ENCODE data around the gene TMEM50A. TPM values are rescaled to one million over a fixed set of nuclear protein-coding genes. Genes with fewer than 3 reads are reported as not detected.

Gene TMEM50A
- total and polyA plus RNA-seq, 7 donors: 38.1 to 153 (median 60.7) TPM

- Histone ChIP-seq H3K27me3 (no peaks in the 10 kb centered on the region), H3K4me1 (peaks cover 0 to 34% (median 30%) of the 10 kb centered on the region in 4 donors), H3K4me3 (peak overlapping the region; percentile 80 to 96 (median 90)), H3K27ac (peak overlapping the region; percentile 96 to 99 (median 98)), H3K9me3 (no peaks in the 10 kb centered on the region), H3K36me3 (peaks cover 0 to 14% (median 0%) of the 10 kb centered on the region in 4 donors)
- TF ChIP-seq EP300 (IDR thresholded peaks at IDR 0.05): no peak
- no peak for TF ChIP-seq POLR2A (IDR thresholded peaks at IDR 0.05)
- no peak for TF ChIP-seq POLR2AphosphoS5 (IDR thresholded peaks at IDR 0.05)
- no peak for TF ChIP-seq CTCF (IDR thresholded peaks at IDR 0.05)
- intact Hi-C loops (cut with DNase I): loop anchor here (2.0 kb wide), 1 partner anchor 98 kb away; no protein-coding TSS in a partner anchor
- 0 to 1% methylated on average over 6 of the region's 6 CpGs for WGBS, 2 donors
- no peak for DNase-seq
These were observed 852 bp downstream of the TMEM50A start for GRCh38 chr1:25338986-25339385.

- Histone ChIP-seq H3K27me3 (no peaks in the 10 kb centered on the region), H3K4me3 (no peak overlapping the region), H3K4me1 (peaks cover 0 to 35% (median 30%) of the 10 kb centered on the region in 4 donors), H3K36me3 (peaks cover 0 to 29% (median 3%) of the 10 kb centered on the region in 4 donors), H3K9me3 (no peaks in the 10 kb centered on the region), H3K27ac (no peak overlapping the region)
- intact Hi-C loops (cut with DNase I): no loop called here
- no peak for DNase-seq
- TF ChIP-seq EP300 (IDR thresholded peaks at IDR 0.05) (no peak), POLR2AphosphoS5 (IDR thresholded peaks at IDR 0.05) (no peak), POLR2A (IDR thresholded peaks at IDR 0.05) (no peak), CTCF (IDR thresholded peaks at IDR 0.05) (no peak)
- WGBS, 2 donors: 84 to 88% methylated on average over 6 of the region's 6 CpGs
These were observed 3.6 kb downstream of the TMEM50A start for GRCh38 chr1:25341746-25342145.

- WGBS, 2 donors: 90 to 98% methylated on average over 1 of the region's 1 CpG
- peaks cover 0 to 39% (median 3%) of the 10 kb centered on the region in 4 donors for H3K36me3 ChIP-seq
- peaks cover 0 to 35% (median 30%) of the 10 kb centered on the region in 4 donors for H3K4me1 ChIP-seq
- no peak for TF ChIP-seq EP300 (IDR thresholded peaks at IDR 0.05)
- TF ChIP-seq POLR2A (IDR thresholded peaks at IDR 0.05): no peak
- TF ChIP-seq CTCF (IDR thresholded peaks at IDR 0.05): no peak
- no peak for TF ChIP-seq POLR2AphosphoS5 (IDR thresholded peaks at IDR 0.05)
- H3K27ac ChIP-seq: no peak overlapping the region
- no peaks in the 10 kb centered on the region for H3K27me3 ChIP-seq
- DNase-seq: no peak
- intact Hi-C loops (cut with DNase I): no loop called here
- no peaks in the 10 kb centered on the region for H3K9me3 ChIP-seq
- H3K4me3 ChIP-seq: no peak overlapping the region
These were observed 4.7 kb downstream of the TMEM50A start for GRCh38 chr1:25342846-25343245.

- Histone ChIP-seq H3K27ac (no peak overlapping the region), H3K36me3 (peaks cover 0 to 39% (median 3%) of the 10 kb centered on the region in 4 donors), H3K4me3 (no peak overlapping the region), H3K27me3 (no peaks in the 10 kb centered on the region), H3K4me1 (peaks cover 0 to 35% (median 30%) of the 10 kb centered on the region in 4 donors), H3K9me3 (no peaks in the 10 kb centered on the region)
- TF ChIP-seq CTCF (IDR thresholded peaks at IDR 0.05) (no peak), EP300 (IDR thresholded peaks at IDR 0.05) (no peak), POLR2A (IDR thresholded peaks at IDR 0.05) (no peak), POLR2AphosphoS5 (IDR thresholded peaks at IDR 0.05) (no peak)
- WGBS, 2 donors: 78 to 87% methylated on average over 4 of the region's 4 CpGs
- no peak for DNase-seq
- intact Hi-C loops (cut with DNase I): no loop called here
These were observed 5.7 kb downstream of the TMEM50A start for GRCh38 chr1:25343872-25344271.

GRCh38 chr1:25347556-25347955, 9.4 kb downstream of the TMEM50A start:
- WGBS, 2 donors: 78 to 89% methylated on average over 2 of the region's 2 CpGs
- Histone ChIP-seq H3K4me1 (peaks cover 0 to 13% (median 2%) of the 10 kb centered on the region in 4 donors), H3K27me3 (no peaks in the 10 kb centered on the region), H3K9me3 (no peaks in the 10 kb centered on the region), H3K4me3 (no peak overlapping the region), H3K36me3 (peaks cover 0 to 49% (median 6%) of the 10 kb centered on the region in 4 donors), H3K27ac (no peak overlapping the region)
- intact Hi-C loops (cut with DNase I): no loop called here
- TF ChIP-seq POLR2A (IDR thresholded peaks at IDR 0.05) (no peak), EP300 (IDR thresholded peaks at IDR 0.05) (no peak), CTCF (IDR thresholded peaks at IDR 0.05) (no peak), POLR2AphosphoS5 (IDR thresholded peaks at IDR 0.05) (no peak)
- DNase-seq: no peak

Data from sigmoid colon (tissue), 7 donors.